Stimulated activated naive CD8-positive, alpha-beta T cell treated with anti-CD3 and anti-CD28 coated beads, Interleukin-15, Interleukin-2, amounts not matched to agents 100 ng/mL and 50 ng/mL, for 24 hours (primary cell): ENCODE results near the gene VPS13D.
A peak's percentile ranks its signal among the peaks of the same experiment; 100 is the strongest.

Source experiments
- H3K27ac Mint-ChIP-seq: one replicate; pipeline ENCODE4 v1.8.0; 2021; ENCODE audit warnings: mild to moderate bottlenecking, mixed read lengths
- H3K27me3 Mint-ChIP-seq: one replicate; pipeline ENCODE4 v1.8.0; 2021; ENCODE audit warnings: mixed read lengths
- H3K36me3 Mint-ChIP-seq: one replicate; pipeline ENCODE4 v1.8.0; 2021; ENCODE audit warnings: low read depth, mixed read lengths
- H3K4me1 Mint-ChIP-seq: one replicate; pipeline ENCODE4 v1.8.0; 2021; ENCODE audit warnings: low read depth, mixed read lengths
- H3K4me3 Mint-ChIP-seq: one replicate; pipeline ENCODE4 v1.8.0; 2021; ENCODE audit warnings: mild to moderate bottlenecking, mixed read lengths
- H3K9me3 Mint-ChIP-seq: one replicate; pipeline ENCODE4 v1.8.0; 2021; ENCODE audit warnings: mixed read lengths

Gene VPS13D

DNA sequence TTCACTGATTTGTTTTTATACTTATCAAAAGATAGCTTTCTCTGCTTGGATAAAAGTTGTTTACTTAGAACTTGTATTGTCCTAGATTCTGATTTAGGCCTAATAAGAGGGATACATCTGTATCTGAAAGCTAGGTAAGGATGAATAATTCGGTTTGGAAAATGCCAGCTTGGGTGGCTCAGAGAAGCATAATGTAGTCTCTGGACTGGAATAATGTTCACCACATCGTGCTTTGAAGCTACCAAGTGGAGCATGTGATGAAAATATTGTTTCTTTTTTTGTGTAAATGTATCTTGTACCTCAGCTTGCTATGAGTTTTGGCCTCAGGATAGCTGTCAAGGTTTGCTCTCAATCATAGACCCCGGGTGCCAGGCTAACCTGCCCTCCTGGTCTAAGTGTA lies 49.2 kb downstream of the VPS13D start:
- H3K36me3 Mint-ChIP-seq, result peaks cover 75% of the 10 kb centered on the region
- no peaks in the 10 kb centered on the region for H3K27me3 Mint-ChIP-seq
- H3K27ac Mint-ChIP-seq, result no peak overlapping the region
- H3K4me1 Mint-ChIP-seq, result no peaks in the 10 kb centered on the region
- no peaks in the 10 kb centered on the region for H3K9me3 Mint-ChIP-seq
- H3K4me3 Mint-ChIP-seq, result no peak overlapping the region

DNA sequence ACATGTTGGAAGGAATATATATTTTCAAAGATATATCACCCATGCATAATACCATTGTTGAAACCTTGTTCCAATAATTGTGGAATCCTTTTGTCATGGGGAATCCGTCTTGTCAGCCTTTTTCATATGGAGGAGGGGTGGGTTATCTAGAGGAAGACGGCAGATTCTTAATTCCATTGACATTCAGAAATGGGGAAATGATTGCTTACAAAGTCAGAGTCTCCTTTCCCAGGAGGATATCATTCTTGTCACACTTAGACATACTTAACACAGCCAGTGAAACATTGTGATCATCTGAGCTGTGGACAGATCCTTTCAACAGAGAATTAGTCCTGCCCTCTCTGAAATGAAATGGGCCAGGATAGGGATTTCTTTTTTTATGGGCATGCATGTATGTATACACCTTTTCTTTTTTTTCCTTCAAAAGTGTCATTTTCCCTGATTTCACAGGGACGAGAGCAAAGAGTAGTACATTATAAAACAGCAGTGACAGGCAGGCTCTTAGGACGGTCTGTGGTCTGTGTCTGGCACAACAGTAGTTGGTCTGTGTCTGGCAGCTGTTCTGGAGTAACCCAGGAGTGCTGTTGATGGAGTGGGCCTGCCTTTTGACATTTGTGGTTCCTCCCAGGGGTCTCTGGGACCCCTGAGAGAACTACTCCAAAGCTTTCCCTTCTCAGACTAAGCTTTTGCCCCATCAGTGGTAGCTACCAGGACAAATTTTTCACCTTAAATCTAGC lies 50.1 kb downstream of the VPS13D start:
- Mint-ChIP-seq H3K27me3 (no peaks in the 10 kb centered on the region), H3K9me3 (no peaks in the 10 kb centered on the region), H3K4me1 (no peaks in the 10 kb centered on the region), H3K4me3 (no peak overlapping the region), H3K27ac (no peak overlapping the region), H3K36me3 (peaks cover 77% of the 10 kb centered on the region)

DNA sequence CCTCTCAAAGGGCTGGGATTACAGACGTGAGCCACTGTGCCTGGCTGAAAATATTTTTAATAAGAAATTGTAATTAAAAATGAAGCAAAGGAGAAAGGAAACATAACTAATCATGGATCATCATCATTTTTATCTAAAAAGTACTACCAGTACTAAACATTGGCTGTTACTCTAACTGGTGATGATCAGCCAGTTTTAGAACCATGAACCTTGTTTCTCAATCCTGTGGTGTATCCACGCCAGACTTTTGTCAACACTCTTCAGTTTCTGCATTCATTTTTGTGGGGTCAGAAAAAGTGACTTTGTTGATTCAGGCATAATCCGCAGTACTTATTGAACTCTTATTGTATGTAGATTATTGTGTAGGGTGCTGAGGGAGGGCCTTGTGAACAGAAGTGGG lies 52.3 kb downstream of the VPS13D start:
- H3K27me3 Mint-ChIP-seq, result no peaks in the 10 kb centered on the region
- H3K9me3 Mint-ChIP-seq, result no peaks in the 10 kb centered on the region
- H3K27ac Mint-ChIP-seq, result no peak overlapping the region
- no peak overlapping the region for H3K4me3 Mint-ChIP-seq
- H3K4me1 Mint-ChIP-seq, result peaks cover 4% of the 10 kb centered on the region
- peaks cover 70% of the 10 kb centered on the region for H3K36me3 Mint-ChIP-seq

DNA sequence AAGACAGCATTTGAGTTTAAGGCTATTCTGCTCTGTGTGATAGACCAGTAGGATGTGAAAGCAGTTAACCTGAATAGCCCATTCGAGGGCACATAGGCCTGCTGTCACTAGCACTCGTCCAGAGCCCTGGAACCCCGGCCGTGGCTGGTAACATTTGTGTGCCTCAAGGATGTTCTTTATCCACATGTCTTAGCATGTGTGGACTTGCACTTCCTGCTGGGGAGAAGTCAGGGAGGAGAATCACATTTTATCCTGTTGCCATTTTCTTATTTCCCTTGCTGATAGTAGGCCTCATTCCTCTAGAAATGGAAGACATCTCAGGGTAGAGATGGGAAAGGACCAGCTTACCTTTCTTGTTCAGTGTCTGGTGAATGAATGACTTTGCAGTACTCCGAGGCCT lies 54.7 kb downstream of the VPS13D start:
- peaks cover 55% of the 10 kb centered on the region for H3K36me3 Mint-ChIP-seq
- no peaks in the 10 kb centered on the region for H3K27me3 Mint-ChIP-seq
- no peak overlapping the region for H3K27ac Mint-ChIP-seq
- peaks cover 13% of the 10 kb centered on the region for H3K4me1 Mint-ChIP-seq
- no peaks in the 10 kb centered on the region for H3K9me3 Mint-ChIP-seq
- H3K4me3 Mint-ChIP-seq, result no peak overlapping the region

DNA sequence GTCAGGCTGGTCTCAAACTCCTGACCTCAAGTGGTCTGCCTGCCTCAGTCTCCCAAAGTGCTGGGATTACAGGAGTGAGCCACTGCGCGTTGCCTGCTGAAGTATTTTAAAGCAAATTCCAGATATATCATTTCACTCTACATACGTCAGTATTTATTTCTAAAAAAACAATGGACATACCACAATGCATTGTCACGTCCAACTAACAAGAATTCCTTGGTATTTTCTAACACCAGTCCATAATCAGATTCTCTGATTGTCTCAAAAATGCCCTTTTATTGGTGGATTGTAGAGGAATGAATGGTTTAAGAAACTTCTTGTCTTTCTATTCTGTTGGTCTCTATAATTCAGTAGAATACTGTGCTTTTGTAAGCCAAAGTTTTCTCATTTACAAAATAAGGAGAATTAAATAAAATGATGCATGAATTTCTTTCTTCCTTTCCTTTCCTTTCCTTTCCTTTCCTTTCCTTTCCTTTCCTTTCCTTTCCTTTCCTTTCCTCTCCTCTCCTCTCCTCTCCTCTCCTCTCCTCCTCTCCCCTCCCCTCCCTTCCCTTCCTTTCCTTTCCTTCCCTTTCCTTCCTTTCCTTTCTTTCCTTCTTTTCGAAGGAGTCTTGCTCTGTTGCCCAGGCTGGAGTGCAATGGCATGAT lies 55.8 kb downstream of the VPS13D start:
- peaks cover 13% of the 10 kb centered on the region for H3K4me1 Mint-ChIP-seq
- peaks cover 55% of the 10 kb centered on the region for H3K36me3 Mint-ChIP-seq
- H3K9me3 Mint-ChIP-seq, result no peaks in the 10 kb centered on the region
- no peak overlapping the region for H3K27ac Mint-ChIP-seq
- H3K27me3 Mint-ChIP-seq, result no peaks in the 10 kb centered on the region
- H3K4me3 Mint-ChIP-seq, result no peak overlapping the region

DNA sequence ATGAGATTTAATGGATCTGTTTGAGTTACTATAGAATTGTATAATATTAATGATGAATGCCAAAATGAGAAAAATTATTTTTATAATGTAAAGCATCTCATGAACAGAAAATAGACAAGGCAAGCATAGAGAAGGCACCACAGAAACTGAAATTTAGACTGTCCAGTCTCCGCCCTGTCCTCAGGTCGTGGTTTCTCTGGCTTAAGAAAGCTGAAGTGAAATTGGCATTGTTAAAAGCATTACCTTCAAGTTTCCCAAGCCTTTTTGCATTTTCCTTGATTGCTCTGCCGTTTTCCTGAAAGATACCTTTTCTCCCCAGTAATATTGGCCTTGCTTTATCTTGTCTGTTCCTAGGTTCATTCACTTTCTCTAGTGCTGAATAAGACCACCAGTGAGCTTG lies 58.0 kb downstream of the VPS13D start:
- Mint-ChIP-seq H3K4me1 (peaks cover 13% of the 10 kb centered on the region), H3K27me3 (no peaks in the 10 kb centered on the region), H3K4me3 (no peak overlapping the region), H3K27ac (no peak overlapping the region), H3K9me3 (no peaks in the 10 kb centered on the region), H3K36me3 (peaks cover 54% of the 10 kb centered on the region)

DNA sequence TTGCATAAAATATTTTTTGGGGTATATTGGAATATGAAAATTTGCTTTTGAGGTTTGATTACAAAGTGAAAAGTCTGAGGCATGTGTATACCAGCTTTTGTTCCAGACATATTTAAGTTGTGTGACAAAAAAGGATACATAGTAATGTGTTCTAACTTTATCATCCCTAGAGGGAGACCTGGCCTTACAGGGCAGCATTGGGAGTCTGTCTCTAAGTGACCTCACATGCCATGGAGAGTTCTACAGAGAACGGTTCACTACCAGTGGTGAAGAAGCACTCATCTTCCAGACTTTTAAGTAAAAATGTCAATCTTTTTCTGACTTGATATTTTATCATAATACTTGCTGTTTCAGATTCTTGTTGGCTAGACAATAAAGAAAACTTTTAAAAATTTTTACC lies 61.0 kb downstream of the VPS13D start:
- H3K9me3 Mint-ChIP-seq, result no peaks in the 10 kb centered on the region
- H3K4me3 Mint-ChIP-seq, result no peak overlapping the region
- no peaks in the 10 kb centered on the region for H3K27me3 Mint-ChIP-seq
- H3K36me3 Mint-ChIP-seq, result peaks cover 54% of the 10 kb centered on the region
- H3K27ac Mint-ChIP-seq, result no peak overlapping the region
- peaks cover 15% of the 10 kb centered on the region for H3K4me1 Mint-ChIP-seq

DNA sequence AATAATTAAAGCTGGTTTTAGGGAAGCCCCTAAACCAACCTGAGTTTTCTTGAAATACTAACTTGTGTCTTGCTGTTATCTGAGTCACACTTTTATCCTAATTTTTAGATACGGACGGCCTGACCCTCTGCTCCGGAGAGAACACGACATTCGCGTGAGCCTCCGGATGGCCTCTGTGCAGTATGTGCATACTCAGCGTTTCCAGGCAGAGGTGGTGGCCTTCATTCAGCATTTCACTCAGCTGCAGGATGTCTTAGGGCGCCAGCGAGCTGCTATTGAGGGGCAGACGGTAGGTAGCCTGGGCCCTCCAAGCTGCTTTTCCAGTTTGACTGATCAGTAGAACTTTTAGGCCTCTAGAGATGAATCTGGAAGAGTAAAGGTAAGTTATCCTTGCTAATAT lies 63.6 kb downstream of the VPS13D start:
- Mint-ChIP-seq H3K27ac (no peak overlapping the region), H3K9me3 (no peaks in the 10 kb centered on the region), H3K4me3 (no peak overlapping the region), H3K4me1 (peaks cover 25% of the 10 kb centered on the region), H3K27me3 (no peaks in the 10 kb centered on the region), H3K36me3 (peaks cover 57% of the 10 kb centered on the region)

DNA sequence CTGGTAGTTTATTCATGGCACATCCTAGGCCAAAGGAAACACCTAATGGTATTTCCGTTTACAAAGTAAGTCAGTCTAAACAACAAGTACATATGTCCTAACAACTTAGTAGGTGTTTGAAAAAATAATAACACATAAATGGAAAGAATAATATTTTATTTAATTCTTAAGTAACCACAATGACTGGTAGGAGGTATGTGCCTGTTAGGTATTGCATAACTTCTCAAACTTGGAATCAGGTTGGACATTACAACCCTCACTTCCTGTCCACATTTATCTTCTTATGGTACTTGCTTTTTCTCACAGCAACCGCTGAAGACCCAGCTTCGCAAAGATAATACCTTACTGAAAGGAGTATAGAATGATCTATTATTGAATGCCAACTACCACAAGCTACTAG lies 64.2 kb downstream of the VPS13D start:
- no peak overlapping the region for H3K27ac Mint-ChIP-seq
- H3K4me3 Mint-ChIP-seq, result no peak overlapping the region
- no peaks in the 10 kb centered on the region for H3K27me3 Mint-ChIP-seq
- peaks cover 64% of the 10 kb centered on the region for H3K36me3 Mint-ChIP-seq
- no peaks in the 10 kb centered on the region for H3K9me3 Mint-ChIP-seq
- peaks cover 30% of the 10 kb centered on the region for H3K4me1 Mint-ChIP-seq

DNA sequence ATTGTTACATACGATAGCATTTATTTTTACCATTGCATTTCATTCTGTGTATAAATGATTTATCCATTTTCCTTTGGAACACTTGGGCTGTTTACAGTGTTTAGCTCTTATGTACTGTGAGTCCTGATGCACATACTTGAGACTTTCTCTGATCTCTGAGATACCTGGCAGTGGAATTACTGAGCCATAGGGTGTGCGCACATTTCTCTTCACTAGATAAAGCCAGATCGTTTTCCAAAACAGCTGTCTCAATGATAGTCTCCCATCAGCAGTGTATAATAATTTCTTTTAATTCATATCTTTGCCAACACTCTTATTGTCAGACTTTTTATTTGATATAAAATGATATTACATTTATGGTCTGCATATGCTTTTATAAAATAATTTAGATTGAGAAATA lies 66.2 kb downstream of the VPS13D start:
- H3K27ac Mint-ChIP-seq, result peak overlapping the region; percentile 72
- H3K27me3 Mint-ChIP-seq, result no peaks in the 10 kb centered on the region
- H3K36me3 Mint-ChIP-seq, result peaks cover 73% of the 10 kb centered on the region
- no peaks in the 10 kb centered on the region for H3K9me3 Mint-ChIP-seq
- H3K4me1 Mint-ChIP-seq, result peaks cover 37% of the 10 kb centered on the region
- H3K4me3 Mint-ChIP-seq, result no peak overlapping the region

DNA sequence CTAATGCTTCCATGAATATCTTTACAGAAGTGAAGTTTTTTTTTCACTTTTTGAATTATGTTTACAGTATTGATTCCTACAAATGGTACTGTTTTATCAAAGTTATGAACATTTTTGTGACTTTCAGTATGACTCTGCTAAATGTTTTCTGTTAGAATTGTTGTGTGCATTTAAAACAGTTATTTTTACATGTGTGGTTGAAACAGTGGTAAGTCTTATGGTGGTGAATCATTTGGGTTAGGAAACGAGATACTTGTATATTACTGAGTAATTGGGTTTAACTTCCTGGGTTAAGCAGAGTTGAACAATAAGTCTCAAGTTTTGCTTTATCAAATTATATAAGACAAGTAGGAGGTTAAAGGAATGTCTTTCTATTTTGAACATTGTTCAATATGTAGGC lies 66.8 kb downstream of the VPS13D start:
- Mint-ChIP-seq H3K4me1 (peaks cover 41% of the 10 kb centered on the region), H3K27ac (peak overlapping the region; percentile 71), H3K4me3 (peak overlapping the region; percentile 4), H3K27me3 (no peaks in the 10 kb centered on the region), H3K9me3 (no peaks in the 10 kb centered on the region), H3K36me3 (peaks cover 74% of the 10 kb centered on the region)

DNA sequence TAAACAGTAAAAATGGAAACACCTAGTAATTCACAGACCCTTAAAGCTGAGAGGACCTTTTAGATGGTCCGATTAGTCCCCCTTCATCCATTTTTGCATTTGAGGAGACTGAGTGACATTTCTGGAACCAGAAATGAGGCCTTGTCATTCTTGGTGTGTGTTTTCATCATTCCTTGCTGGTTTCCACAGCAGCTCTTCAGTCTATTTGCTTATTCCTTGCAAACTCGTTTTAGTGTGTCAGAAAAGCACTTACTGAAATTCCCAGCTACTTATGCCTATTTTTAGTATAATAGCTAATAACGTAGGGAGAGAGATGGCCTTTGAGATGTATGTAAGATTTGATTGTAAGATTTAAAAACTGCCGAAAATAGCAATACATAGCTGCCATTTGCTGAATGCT lies 70.9 kb downstream of the VPS13D start:
- Mint-ChIP-seq H3K4me1 (peaks cover 46% of the 10 kb centered on the region), H3K9me3 (no peaks in the 10 kb centered on the region), H3K27me3 (no peaks in the 10 kb centered on the region), H3K27ac (no peak overlapping the region), H3K36me3 (peaks cover 84% of the 10 kb centered on the region), H3K4me3 (no peak overlapping the region)

DNA sequence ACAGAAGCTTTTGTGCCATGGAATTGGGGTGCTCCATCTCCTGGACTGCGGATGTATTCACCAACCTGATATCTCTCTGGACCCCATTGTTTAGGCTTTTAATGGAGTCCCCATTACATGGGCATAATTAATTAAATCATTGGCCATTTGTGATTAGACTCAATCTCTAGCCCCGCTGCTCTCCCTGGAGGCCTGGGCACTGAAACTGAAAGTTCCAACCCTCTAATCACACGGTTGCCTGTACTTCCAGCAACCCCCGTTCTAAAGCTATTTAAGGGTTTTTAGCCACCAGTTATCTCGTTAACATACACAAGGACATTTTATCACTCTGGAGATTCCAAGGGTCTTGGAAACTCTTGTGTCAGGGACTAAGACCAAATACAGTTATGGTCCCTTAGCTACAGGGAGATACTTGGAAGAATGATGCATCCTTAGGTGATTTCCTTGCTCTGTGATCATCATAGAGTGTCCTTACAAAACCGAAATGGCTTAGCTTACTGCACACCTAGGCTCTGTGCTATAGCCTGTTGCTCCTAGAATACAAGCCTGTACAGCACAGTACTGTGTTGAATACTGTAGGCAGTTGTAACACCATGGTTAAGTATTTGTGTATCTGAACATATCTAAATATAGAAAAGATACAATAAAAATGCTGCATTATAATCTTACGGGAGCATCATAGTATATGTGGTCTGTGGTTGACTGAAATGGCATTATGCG lies 71.8 kb downstream of the VPS13D start:
- no peaks in the 10 kb centered on the region for H3K27me3 Mint-ChIP-seq
- H3K4me3 Mint-ChIP-seq, result no peak overlapping the region
- H3K9me3 Mint-ChIP-seq, result no peaks in the 10 kb centered on the region
- peaks cover 36% of the 10 kb centered on the region for H3K4me1 Mint-ChIP-seq
- H3K27ac Mint-ChIP-seq, result no peak overlapping the region
- peaks cover 83% of the 10 kb centered on the region for H3K36me3 Mint-ChIP-seq

DNA sequence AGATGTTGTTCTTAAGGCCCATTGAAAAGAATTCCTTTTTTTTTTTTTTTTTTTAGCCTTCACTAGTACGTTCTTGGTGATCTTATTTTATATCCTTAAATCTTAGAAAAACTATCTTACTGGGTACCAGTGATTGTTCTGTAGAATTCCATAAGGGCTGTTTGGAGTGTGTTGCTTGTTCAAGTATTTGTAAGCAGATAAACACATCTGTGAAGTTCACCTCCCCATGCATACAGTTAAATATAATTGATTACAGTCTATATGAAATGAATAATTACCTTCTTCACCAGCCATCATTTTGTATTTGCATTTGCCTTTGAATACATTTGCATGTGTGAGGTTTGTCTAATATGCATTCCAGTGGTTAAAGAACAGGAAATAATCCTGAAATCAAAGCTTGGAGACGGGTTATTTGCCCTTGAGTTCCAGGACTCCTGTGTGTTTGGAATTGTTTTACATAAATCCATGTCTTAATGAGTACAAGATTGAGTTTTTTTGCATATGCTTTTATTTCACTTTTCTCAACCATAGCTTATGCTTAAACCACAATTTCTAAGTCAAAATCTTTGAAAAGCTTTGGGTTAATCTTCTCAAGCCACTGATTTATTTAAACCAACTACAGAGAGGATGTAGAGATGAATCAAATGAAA lies 73.1 kb downstream of the VPS13D start:
- Mint-ChIP-seq H3K36me3 (peaks cover 85% of the 10 kb centered on the region), H3K9me3 (no peaks in the 10 kb centered on the region), H3K4me1 (peaks cover 23% of the 10 kb centered on the region), H3K27ac (no peak overlapping the region), H3K27me3 (no peaks in the 10 kb centered on the region), H3K4me3 (no peak overlapping the region)

DNA sequence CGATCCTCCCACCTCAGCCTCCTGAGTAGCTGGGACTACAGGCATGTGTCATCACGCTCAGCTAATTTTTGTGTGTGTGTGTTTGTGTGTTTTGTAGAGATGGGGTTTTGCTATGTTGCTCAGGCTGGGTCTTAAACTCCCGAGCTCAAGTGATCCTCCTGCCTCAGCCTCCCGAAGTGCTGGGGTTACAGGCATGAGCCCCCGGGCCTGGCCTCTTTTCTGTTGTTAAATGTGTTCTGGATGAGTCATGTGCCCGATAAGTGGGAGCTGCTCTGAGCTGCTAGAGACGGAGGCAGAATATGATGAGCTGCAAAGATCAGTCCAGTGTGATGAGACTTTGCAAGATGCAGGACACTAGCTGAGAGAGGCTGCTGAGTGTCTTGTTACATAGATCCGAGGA lies 75.5 kb downstream of the VPS13D start:
- Mint-ChIP-seq H3K27me3 (no peaks in the 10 kb centered on the region), H3K9me3 (no peaks in the 10 kb centered on the region), H3K27ac (no peak overlapping the region), H3K36me3 (peaks cover 81% of the 10 kb centered on the region), H3K4me1 (peaks cover 16% of the 10 kb centered on the region), H3K4me3 (no peak overlapping the region)
